Epithelial cell of proximal tubule (primary cell): Measurements from ENCODE around the gene DBNL. TPM values are rescaled to one million over a fixed set of nuclear protein-coding genes. Genes with fewer than 3 reads are reported as not detected.

Source experiments
- DNase-seq: peaks from one replicate; pipeline ENCODE4 v3.0.0-alpha.2; 2011; ENCODE audit warnings: low read depth
- H3K4me3 ChIP-seq: 2 replicates; pipeline ENCODE4 v1.5.1; 2011; ENCODE audit warnings: low read depth, mild to moderate bottlenecking, low read length
- total RNA-seq: library from RNA; depleted of rRNA; stranded (reverse); fragments of >200 nt; gene quantifications from 2 replicates; pipeline ENCODE4 v1.2.3, GENCODE V29; 2015
- TF ChIP-seq, protein P1 (sequence below): conservative IDR thresholded peaks from 2 replicates; pipeline ENCODE4 v1.5.1; 2012; ENCODE audit warnings: low read depth, mild to moderate bottlenecking, low read length

The DBNL gene
- total RNA-seq, 1 donor from 2014 or later, result 97.7 TPM

DNA sequence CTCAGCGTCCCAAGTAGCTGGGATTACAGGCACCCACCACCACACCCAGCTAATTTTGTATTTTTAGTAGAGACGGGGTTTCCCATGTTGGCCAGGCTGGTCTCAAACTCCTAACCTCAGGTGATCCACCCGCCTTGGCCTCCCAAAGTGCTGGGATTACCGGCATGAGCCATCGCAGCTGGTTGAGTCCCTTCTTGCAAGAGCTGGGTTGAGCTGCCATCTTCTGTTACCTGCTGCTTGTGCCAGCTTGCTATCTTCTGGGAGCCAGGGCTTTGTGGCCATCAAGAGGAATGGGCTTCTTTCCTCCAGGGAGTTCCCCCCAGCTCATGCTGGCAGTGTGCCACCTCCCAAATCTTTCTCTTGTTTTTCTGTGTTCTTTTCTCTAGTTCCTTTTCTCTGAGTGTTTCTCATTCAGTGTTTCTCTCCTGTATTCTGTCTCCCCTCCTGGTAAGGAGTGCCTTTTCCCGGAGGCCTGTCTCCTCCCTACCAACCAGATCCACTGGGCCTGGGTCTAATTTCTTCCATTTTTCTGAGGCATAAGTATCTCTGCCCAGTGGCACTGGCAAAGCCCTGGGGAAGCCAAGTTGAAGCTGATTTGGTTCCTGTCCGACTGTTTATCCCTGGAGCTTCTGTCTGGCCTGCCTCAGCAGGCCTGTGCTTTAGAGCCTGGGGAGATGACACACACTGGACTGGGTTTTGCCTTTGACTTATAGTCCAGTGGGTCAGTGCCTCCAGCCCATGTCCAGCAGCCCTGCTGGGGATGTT, 3.7 kb downstream of the DBNL start:
- TF ChIP-seq, protein P1, sequence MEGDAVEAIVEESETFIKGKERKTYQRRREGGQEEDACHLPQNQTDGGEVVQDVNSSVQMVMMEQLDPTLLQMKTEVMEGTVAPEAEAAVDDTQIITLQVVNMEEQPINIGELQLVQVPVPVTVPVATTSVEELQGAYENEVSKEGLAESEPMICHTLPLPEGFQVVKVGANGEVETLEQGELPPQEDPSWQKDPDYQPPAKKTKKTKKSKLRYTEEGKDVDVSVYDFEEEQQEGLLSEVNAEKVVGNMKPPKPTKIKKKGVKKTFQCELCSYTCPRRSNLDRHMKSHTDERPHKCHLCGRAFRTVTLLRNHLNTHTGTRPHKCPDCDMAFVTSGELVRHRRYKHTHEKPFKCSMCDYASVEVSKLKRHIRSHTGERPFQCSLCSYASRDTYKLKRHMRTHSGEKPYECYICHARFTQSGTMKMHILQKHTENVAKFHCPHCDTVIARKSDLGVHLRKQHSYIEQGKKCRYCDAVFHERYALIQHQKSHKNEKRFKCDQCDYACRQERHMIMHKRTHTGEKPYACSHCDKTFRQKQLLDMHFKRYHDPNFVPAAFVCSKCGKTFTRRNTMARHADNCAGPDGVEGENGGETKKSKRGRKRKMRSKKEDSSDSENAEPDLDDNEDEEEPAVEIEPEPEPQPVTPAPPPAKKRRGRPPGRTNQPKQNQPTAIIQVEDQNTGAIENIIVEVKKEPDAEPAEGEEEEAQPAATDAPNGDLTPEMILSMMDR, result no peak
- no peak overlapping the region for H3K4me3 ChIP-seq
- DNase-seq, result no peak

DNA sequence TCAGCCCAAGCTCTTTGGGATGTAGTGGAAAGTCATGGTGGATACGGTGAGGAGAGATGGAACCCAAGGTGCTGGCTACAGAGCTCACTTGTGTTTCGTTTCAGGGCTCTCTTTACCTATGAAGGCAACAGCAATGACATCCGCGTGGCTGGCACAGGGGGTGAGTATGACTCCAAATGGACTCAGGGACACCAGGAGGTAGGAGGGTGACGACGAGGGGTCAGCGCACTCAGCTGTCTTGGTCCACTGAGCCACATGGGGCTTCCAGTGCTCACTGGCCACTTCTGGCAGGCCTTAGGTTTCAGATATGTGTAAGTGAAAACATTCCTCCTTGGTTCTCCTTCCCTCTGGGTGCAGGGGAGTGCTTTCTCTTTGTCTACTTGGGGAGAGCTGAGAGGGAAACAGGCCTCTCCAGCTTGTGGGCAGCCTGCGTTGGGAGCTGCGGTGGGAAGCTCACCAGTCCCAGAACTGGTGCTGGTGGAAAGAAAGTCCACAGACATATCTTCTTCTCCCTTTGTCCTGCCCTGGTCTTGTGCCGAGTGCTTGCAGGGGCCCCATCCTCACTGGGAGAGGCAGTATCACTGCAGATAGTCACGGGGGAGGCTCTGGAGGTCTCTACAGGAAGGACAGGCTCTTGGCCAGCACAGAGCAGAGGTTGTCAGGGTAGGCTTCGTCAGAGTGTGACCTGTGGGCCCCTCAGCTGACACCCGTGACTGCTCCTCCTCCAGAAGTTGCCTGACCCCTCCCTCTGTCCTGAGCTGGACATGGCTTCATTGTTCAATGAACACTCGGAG, 5.8 kb downstream of the DBNL start:
- no peak for DNase-seq
- TF ChIP-seq, protein P1, result no peak
- H3K4me3 ChIP-seq, result no peak overlapping the region

DNA sequence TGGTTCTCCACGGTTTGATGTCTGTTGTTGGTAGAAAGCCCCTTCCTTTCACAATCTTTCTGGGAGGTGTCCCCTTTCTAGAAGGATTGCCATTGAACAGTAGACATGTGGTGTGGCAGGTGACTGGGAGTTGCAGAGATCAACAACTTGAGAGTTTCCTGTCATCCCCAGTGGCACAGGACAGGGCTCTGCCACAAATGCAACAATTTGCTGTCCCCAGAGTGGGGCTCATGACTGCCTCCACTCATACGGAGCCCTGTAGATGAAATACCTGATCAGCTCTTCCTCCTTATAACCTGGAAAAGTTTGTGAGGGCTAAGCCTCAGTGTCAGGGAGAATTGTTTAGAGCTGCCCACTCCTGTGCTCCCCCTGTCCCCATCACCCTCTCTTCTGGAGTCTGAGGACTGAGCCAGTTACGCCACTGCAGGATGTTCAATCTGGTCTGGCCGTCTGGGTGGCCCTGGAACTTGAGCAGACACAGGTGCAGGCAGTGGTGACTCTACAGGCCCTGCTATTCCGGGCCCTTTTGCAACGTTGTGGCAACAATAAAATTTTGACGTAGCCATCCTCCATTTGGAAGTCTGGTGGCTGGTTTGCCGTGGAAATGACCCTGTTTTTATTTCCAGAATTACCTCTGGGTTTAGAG, 6.5 kb downstream of the DBNL start:
- DNase-seq, result no peak
- H3K4me3 ChIP-seq, result no peak overlapping the region
- TF ChIP-seq, protein P1, result no peak

GRCh38 chr7:44051611-44052220, 7.2 kb downstream of the DBNL start:
- DNase-seq, result no peak
- no peak overlapping the region for H3K4me3 ChIP-seq
- TF ChIP-seq, protein P1, result no peak

GRCh38 chr7:44052771-44053365, 8.4 kb downstream of the DBNL start:
- TF ChIP-seq, protein P1, result no peak
- DNase-seq, result no peak
- no peak overlapping the region for H3K4me3 ChIP-seq

- TF ChIP-seq, protein P1, result no peak
- H3K4me3 ChIP-seq, result no peak overlapping the region
Observed at GRCh38 chr7:44056681-44057080, 12.2 kb downstream of the DBNL start.

More at GRCh38 chr7:44056681-44057080, 12.2 kb downstream of the DBNL start:
- DNase-seq, result no peak
